Mammary epithelial cell (primary cell): ENCODE measurements around the gene PARP12.

ENCODE experiments used
- EZH2 ChIP-seq: IDR thresholded peaks from 2 replicates; pipeline ENCODE4 v1.6.1; 2012; ENCODE audit warnings: low read length, inconsistent platforms, borderline replicate concordance
- TF ChIP-seq, protein P1 (sequence below), 2 donors: IDR thresholded peaks in 1 of 2; conservative IDR thresholded peaks in 1 of 2; 2 replicates each; pipeline ENCODE4 v1.5.1; 2011 to 2012; ENCODE audit warnings: inconsistent platforms in 2 of 2, low read length in 2 of 2, mild to moderate bottlenecking in 2 of 2, control low read depth in 1 of 2, low read depth in 1 of 2; ENCODE audit not compliant: insufficient read depth in 1 of 2; ENCODE audit errors: extremely low read depth in 1 of 2

DNA sequence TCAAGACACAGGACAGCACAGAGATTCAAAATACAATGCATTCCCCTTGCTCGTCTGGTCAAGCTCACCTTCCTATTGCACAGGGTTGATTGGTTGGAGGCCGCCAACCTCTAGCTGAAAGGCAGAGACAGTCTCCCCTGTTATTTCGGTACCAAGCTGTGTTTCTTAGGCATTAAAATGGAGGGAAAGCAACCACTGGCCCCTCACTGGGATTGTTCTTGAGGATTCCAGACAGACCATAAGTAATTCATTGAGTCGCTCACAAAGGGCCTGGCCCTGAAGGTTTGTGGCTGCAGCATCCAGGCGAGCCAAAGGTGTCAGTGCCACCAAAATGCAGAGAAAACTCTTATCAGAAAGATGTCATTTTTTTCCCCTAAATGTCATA is 81.2 kb downstream of the PARP12 start:
- TF ChIP-seq, protein P1, sequence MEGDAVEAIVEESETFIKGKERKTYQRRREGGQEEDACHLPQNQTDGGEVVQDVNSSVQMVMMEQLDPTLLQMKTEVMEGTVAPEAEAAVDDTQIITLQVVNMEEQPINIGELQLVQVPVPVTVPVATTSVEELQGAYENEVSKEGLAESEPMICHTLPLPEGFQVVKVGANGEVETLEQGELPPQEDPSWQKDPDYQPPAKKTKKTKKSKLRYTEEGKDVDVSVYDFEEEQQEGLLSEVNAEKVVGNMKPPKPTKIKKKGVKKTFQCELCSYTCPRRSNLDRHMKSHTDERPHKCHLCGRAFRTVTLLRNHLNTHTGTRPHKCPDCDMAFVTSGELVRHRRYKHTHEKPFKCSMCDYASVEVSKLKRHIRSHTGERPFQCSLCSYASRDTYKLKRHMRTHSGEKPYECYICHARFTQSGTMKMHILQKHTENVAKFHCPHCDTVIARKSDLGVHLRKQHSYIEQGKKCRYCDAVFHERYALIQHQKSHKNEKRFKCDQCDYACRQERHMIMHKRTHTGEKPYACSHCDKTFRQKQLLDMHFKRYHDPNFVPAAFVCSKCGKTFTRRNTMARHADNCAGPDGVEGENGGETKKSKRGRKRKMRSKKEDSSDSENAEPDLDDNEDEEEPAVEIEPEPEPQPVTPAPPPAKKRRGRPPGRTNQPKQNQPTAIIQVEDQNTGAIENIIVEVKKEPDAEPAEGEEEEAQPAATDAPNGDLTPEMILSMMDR (conservative IDR thresholded peaks at IDR 0.05 in 1 of 2, IDR thresholded peaks at IDR 0.05 in 1 of 2; ENCODE audit: extremely low read depth in 1 of 2, insufficient read depth in 1 of 2, low read depth in 1 of 2, low read length in 2 of 2): no peak
- TF ChIP-seq EZH2: no peak
